Nephron progenitor cell (in vitro differentiated cells): ENCODE data around the gene AOPEP.

Experiments used
- DNase-seq: peaks from one replicate; pipeline ENCODE4 v3.0.0; 2021
- H3K27ac Mint-ChIP-seq: 2 replicates; pipeline ENCODE4 v1.8.0; 2021; ENCODE audit warnings: mild to moderate bottlenecking, moderate library complexity, mixed read lengths
- H3K27me3 Mint-ChIP-seq: 2 replicates; pipeline ENCODE4 v1.8.0; 2021; ENCODE audit warnings: mild to moderate bottlenecking, low read depth, mixed read lengths; ENCODE audit not compliant: poor library complexity
- H3K36me3 Mint-ChIP-seq: 2 replicates; pipeline ENCODE4 v1.8.0; 2021; ENCODE audit warnings: low read depth, mixed read lengths
- H3K4me1 Mint-ChIP-seq: 2 replicates; pipeline ENCODE4 v1.8.0; 2021; ENCODE audit warnings: mixed read lengths
- H3K4me3 Mint-ChIP-seq: 2 replicates; pipeline ENCODE4 v1.8.0; 2021; ENCODE audit warnings: mild to moderate bottlenecking, moderate library complexity, mixed read lengths
- H3K9me3 Mint-ChIP-seq: 2 replicates; pipeline ENCODE4 v1.8.0; 2021; ENCODE audit warnings: mild to moderate bottlenecking, moderate library complexity, mixed read lengths
- CTCF ChIP-seq: fragments of 200-600 bp; sonication (generic); IDR thresholded peaks from 2 replicates; pipeline ENCODE4 v1.5.0; 2021; ENCODE audit warnings: antibody characterized with exemption

AOPEP gene

GRCh38 chr9:95060916-95061315, 334.4 kb downstream of the AOPEP start:
- Mint-ChIP-seq H3K4me3 (no peak overlapping the region), H3K9me3 (no peaks in the 10 kb centered on the region), H3K27me3 (no peaks in the 10 kb centered on the region), H3K4me1 (peaks cover 40% of the 10 kb centered on the region), H3K27ac (no peak overlapping the region), H3K36me3 (peaks cover 11% of the 10 kb centered on the region)
- no peak for DNase-seq
- TF ChIP-seq CTCF, result no peak

- H3K27me3 Mint-ChIP-seq, result no peaks in the 10 kb centered on the region
- peaks cover 29% of the 10 kb centered on the region for H3K4me1 Mint-ChIP-seq
- H3K4me3 Mint-ChIP-seq, result no peak overlapping the region
- peaks cover 13% of the 10 kb centered on the region for H3K36me3 Mint-ChIP-seq
- no peak for TF ChIP-seq CTCF
- no peak overlapping the region for H3K27ac Mint-ChIP-seq
- H3K9me3 Mint-ChIP-seq, result no peaks in the 10 kb centered on the region
- DNase-seq, result no peak
These were observed 335.6 kb downstream of the AOPEP start for GRCh38 chr9:95061916-95062595.

GRCh38 chr9:95062596-95063065, 336.1 kb downstream of the AOPEP start:
- no peaks in the 10 kb centered on the region for H3K9me3 Mint-ChIP-seq
- no peak overlapping the region for H3K27ac Mint-ChIP-seq
- peaks cover 17% of the 10 kb centered on the region for H3K36me3 Mint-ChIP-seq
- TF ChIP-seq CTCF, result no peak
- H3K4me1 Mint-ChIP-seq, result peaks cover 23% of the 10 kb centered on the region
- H3K27me3 Mint-ChIP-seq, result no peaks in the 10 kb centered on the region
- no peak for DNase-seq
- H3K4me3 Mint-ChIP-seq, result no peak overlapping the region

- no peak for DNase-seq
- no peak overlapping the region for H3K4me3 Mint-ChIP-seq
- no peaks in the 10 kb centered on the region for H3K9me3 Mint-ChIP-seq
- no peaks in the 10 kb centered on the region for H3K27me3 Mint-ChIP-seq
- peaks cover 23% of the 10 kb centered on the region for H3K36me3 Mint-ChIP-seq
- H3K4me1 Mint-ChIP-seq, result peaks cover 16% of the 10 kb centered on the region
- TF ChIP-seq CTCF, result no peak
- H3K27ac Mint-ChIP-seq, result no peak overlapping the region
These were observed 336.8 kb downstream of the AOPEP start for GRCh38 chr9:95063300-95063699.

GRCh38 chr9:95065224-95065623, 338.7 kb downstream of the AOPEP start:
- no peak for DNase-seq
- Mint-ChIP-seq H3K4me3 (no peak overlapping the region), H3K27me3 (no peaks in the 10 kb centered on the region), H3K27ac (no peak overlapping the region), H3K36me3 (peaks cover 33% of the 10 kb centered on the region), H3K9me3 (no peaks in the 10 kb centered on the region), H3K4me1 (peaks cover 11% of the 10 kb centered on the region)
- no peak for TF ChIP-seq CTCF

GRCh38 chr9:95067057-95067456, 340.6 kb downstream of the AOPEP start:
- H3K9me3 Mint-ChIP-seq, result no peaks in the 10 kb centered on the region
- peaks cover 17% of the 10 kb centered on the region for H3K4me1 Mint-ChIP-seq
- H3K27me3 Mint-ChIP-seq, result no peaks in the 10 kb centered on the region
- peak overlapping the region; percentile 93 for H3K27ac Mint-ChIP-seq
- H3K4me3 Mint-ChIP-seq, result no peak overlapping the region
- no peak for DNase-seq
- TF ChIP-seq CTCF, result no peak
- peaks cover 38% of the 10 kb centered on the region for H3K36me3 Mint-ChIP-seq
